GM21515 (cell line): ENCODE measurements around the gene ATP2B2.

ENCODE experiments used
- ATAC-seq: cut with Tn5 transposase; IDR thresholded peaks from one replicate; pipeline ENCODE4 v1.9.1; 2021; ENCODE audit not compliant: unreplicated experiment

Gene ATP2B2

GRCh38 chr3:10530241-10530640, 24.9 kb upstream of the ATP2B2 start:
- ATAC-seq: no peak

- no peak for ATAC-seq
Observed at GRCh38 chr3:10529809-10530208, 24.4 kb upstream of the ATP2B2 start.

- no peak for ATAC-seq
Observed at GRCh38 chr3:10528046-10528445, 22.7 kb upstream of the ATP2B2 start.

GRCh38 chr3:10527295-10528001, 22.1 kb upstream of the ATP2B2 start:
- no peak for ATAC-seq

GRCh38 chr3:10526366-10526765, 21.0 kb upstream of the ATP2B2 start:
- ATAC-seq: no peak

- no peak for ATAC-seq
Observed at GRCh38 chr3:10524799-10525301, 19.5 kb upstream of the ATP2B2 start.

- ATAC-seq: no peak
Observed at GRCh38 chr3:10524270-10524669, 18.9 kb upstream of the ATP2B2 start.

- no peak for ATAC-seq
Observed at GRCh38 chr3:10523561-10523960, 18.2 kb upstream of the ATP2B2 start.

GRCh38 chr3:10522646-10523303, 17.4 kb upstream of the ATP2B2 start:
- no peak for ATAC-seq

GRCh38 chr3:10521772-10522441, 16.5 kb upstream of the ATP2B2 start:
- no peak for ATAC-seq

- ATAC-seq: no peak
Observed at GRCh38 chr3:10520072-10520471, 14.7 kb upstream of the ATP2B2 start.

GRCh38 chr3:10519236-10519635, 13.8 kb upstream of the ATP2B2 start:
- no peak for ATAC-seq

- no peak for ATAC-seq
Observed at GRCh38 chr3:10518506-10519150, 13.2 kb upstream of the ATP2B2 start.

- no peak for ATAC-seq
Observed at GRCh38 chr3:10517627-10518026, 12.2 kb upstream of the ATP2B2 start.

GRCh38 chr3:10516544-10517452, 11.4 kb upstream of the ATP2B2 start:
- ATAC-seq: no peak

- ATAC-seq: no peak
Observed at GRCh38 chr3:10515884-10516495, 10.6 kb upstream of the ATP2B2 start.

- no peak for ATAC-seq
Observed at GRCh38 chr3:10515396-10515795, 10.0 kb upstream of the ATP2B2 start.

GRCh38 chr3:10514407-10515069, 9.2 kb upstream of the ATP2B2 start:
- ATAC-seq: no peak

- ATAC-seq: no peak
Observed at GRCh38 chr3:10513306-10513705, 7.9 kb upstream of the ATP2B2 start.

- no peak for ATAC-seq
Observed at GRCh38 chr3:10512687-10513086, 7.3 kb upstream of the ATP2B2 start.
